Measurements from ENCODE around the gene EFNA1.
"Not testable (repeated sequence)": the region's sequence is repeated elsewhere in the genome, so short reads cannot be mapped to it uniquely, and the experiment has no call there.

EFNA1 gene

DNA sequence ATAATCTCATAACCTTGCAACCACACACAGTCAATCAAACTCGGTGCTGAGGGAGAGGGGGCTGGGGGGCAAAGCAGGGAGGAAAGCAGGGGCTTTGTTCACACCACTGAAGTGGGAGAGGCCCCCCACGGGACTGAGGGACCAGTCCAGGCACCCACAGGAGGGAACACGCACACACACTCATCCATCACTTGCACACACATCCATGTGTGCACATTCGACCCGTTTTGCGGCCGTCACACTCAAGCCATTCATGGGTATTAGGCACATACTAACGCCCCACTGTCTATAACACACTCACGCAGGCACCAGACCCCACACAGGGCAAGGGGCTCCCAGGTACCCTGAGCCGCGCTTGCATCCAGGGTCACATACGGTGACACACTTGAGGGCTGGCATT lies 35.0 kb upstream of the EFNA1 start:
- DNase-seq (ENCODE audit: low read depth) = no peak

DNA sequence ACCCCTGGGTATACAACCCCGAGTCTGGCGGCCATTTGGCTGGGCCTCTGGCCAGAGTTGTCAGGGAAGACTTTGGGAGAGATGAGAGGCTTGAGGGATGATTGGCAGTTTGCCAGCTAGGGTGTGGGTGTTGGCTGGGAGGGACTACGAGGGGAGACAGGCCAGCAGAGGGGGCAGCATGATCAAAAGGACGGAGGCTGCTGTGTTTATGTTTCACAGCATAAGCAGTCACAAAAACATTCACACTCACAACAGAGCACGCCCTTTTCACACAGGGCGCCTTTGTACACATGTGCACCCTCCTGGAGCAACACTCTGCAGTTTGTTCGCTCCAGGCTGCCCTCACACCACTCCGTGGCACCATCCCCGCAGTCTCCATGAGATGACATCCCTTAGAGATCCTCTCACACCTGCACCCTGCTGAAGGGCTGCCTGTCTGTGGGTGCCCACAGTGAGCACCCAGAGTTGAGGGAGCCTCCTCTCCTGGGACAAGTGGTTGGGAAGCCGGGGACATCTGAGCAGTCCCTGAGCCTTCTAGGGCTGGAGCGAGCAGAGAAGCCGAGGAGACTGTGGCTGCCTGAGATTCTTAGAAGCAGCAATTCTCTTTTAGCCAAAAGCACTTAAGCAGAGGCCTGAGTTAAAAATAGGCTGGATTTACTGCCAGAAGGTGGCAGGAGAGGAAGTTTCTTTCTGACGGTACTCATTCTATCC lies 33.6 kb upstream of the EFNA1 start:
- DNase-seq (ENCODE audit: low read depth) = no peak

DNA sequence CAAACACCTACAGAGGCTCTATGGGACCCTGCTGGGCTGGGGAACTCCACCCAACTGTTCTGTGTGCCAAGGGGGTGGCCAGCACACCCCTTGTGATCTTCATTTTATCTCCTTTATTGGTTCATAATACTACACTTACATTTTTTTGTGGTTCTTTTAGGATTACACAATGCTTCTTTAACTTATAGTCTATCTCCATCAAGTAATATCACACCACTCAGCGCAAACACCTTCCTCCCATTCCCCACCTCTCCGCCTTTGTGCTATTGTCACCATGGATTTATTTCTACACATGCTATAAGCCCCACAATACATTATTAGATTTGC lies 33.1 kb upstream of the EFNA1 start:
- no peak for DNase-seq (ENCODE audit: low read depth)

DNA sequence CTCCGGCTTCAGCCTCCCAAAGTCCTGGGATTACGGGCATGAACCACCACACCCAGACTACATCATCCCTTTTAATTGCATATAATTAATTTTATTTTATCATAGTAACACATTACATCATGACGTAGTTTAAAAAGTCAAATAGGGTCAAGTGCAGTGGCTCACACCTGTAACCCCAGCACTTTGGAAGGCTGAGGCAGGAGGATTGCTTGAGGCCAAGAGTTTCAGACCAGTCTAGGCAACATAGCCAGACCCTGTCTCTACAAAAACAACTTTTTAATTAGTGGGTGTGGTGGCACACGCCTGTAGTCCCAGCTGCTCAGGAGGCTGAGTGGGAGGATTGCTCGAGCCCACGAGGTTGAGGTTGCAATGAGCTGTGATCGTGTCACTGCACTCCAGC lies 28.3 kb upstream of the EFNA1 start:
- DNase-seq (ENCODE audit: low read depth) = no peak

DNA sequence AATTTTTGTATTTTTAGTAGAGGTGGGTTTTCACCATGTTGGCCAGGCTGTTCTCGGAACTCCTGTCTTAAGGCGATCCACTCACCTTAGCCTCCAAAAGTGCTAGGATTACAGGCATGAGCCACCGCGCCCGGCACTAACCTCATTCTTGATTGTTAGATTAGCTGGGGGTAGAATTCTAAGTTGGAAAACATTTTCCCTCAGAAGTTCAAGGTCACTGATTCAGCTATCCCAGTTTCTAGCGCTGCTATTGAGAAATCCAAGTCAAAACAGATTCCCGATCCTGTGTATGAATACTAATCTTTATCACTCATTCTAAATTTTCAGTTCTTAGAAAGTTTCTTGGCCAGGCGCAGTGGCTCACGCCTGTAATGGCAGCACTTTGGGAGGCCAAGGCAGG lies 24.4 kb upstream of the EFNA1 start:
- DNase-seq (ENCODE audit: low read depth) = no peak

DNA sequence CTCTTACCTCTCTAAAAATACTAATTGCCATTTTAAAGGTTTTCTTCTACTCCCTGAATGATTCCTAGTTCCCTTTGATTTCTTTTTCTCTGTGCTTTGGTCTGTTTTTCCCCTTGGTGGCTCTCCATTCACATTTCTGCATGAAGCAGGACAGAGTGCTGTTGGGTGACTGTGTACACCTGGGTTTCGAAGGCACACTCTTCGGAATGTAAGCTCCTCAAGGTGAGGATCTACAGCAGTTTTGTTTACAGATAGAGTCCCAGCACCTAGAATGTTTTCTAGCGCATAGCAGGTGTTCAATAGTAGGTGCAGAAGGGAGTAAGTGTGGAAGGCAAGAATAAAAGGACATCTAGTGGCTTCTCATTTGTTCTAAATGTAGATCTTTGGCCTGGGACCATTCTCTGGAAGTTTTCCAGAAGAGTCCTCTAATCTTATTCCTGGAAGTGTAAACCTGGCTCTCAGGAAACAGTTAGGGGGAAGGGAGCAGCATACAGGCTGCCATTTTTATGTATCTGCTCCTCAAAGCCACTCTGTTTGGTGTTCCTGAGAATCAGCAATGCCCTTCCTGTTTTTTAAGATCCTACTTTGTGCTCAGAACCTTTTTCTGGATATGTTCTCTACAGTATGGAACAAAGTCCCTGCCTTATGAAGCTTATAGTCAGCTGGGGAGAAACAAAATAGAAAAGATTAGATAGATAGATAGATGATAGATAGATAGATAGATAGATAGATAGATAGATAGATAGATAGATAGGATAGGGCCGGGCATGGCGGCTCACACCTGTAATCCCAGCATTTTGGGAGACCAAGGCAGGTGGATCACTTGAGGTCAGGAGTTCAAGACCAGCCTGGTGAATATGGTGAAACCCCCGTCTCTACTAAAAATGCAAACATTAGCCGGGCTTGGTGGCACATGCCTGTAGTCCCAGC lies 22.8 kb upstream of the EFNA1 start:
- DNase-seq (ENCODE audit: low read depth) = no peak

DNA sequence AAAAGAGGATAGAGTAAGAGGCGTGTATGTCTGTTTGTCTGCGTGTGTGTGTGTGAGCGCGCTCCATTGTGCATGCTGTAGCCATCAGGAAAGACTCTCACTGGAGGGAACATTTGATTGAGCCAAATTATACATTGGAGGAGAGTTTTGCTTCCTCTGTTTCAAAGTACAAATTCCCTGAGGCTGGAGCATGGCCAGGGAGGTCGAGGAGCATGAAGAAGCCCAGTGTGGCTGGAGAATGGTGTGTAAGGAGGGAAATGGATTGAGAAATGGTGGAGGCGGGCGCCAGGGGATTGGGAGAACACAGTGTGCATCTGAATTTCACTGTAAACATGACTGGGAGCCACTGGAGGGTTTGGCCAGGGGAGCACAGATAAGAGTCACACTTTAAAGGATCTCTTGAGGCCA lies 22.1 kb upstream of the EFNA1 start:
- no peak for DNase-seq (ENCODE audit: low read depth)

DNA sequence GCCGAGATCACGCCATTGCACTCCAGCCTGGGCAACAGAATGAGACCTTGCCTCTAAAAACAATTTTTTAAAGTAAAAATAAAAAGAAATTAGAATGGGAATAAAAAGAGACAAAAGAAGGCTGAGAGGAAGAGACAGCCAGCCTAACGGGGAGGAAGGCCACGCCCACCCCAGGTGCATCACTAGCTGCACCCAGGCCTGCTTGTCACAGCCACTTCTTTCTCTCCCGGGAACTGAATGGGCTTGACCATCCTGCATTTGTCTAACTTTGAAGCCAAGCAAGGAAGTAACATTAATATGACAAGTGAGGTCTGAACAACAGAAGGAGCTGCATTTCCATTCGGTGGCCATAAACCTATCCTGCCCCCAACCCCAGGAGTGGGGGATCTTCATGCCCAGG lies 20.8 kb upstream of the EFNA1 start:
- no peak for DNase-seq (ENCODE audit: low read depth)

DNA sequence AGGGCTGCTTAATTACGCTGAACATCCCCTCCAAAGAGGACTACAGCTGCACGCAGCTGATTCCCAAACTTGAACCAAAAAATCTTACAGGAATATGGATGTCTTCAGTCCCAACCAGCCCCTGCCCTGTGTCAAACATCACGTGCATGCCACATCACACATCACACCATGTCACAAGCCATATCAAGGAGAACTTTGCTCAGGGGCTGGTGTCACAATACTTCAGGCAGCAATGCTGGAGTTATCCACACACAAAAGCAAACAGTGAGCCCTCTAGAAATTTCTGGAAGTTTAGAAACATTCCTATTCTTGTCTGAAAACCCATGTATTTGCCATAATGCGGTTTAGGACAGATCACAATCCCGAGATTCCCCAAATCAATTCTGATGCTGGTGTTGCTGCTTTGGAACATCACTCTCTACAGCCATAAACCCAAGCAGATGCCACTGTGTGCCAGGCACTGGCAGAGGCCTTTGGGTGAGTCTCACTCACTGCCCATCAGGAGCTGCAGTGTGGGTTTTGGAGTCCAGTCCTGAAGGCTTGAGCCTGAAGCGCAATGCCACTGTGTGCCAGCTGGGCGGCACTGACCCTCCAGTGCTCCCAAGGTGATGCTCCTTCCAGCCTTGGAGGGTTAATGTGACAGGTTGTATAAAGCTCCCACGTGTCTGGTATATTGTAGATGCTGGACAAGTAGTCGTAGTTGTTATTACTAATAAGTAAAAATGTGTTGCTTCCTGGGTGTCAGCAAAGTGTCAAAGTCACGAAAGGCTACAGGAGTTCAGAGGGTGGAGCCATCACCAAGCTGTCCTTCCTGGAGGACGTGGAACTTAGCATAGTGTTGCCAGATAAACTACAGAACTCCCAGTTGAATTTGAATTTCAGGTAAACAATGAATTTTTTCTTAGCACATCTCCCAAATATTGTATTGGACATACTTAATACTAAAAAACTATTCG lies 20.1 kb upstream of the EFNA1 start:
- no peak for DNase-seq (ENCODE audit: low read depth)

DNA sequence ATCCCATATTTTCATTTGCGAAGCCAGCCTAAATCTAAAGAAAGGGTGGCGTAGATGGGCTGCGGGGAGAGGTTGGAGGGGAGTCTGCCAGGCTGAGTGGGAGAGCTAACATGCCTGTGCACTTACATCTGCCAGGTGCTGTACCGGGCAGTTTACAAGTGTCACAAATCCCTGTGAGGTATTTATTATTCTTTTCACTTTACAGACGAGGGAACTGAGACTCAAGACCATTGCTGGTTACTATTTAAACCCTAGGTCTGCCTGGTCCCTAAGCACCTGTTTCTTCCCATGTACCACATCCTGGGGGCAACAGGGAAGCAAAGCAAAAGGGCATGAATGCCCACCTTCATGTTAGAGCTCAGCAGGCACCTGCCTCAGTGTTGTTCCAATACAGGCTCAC lies 19.4 kb upstream of the EFNA1 start:
- no peak for DNase-seq (ENCODE audit: low read depth)

DNA sequence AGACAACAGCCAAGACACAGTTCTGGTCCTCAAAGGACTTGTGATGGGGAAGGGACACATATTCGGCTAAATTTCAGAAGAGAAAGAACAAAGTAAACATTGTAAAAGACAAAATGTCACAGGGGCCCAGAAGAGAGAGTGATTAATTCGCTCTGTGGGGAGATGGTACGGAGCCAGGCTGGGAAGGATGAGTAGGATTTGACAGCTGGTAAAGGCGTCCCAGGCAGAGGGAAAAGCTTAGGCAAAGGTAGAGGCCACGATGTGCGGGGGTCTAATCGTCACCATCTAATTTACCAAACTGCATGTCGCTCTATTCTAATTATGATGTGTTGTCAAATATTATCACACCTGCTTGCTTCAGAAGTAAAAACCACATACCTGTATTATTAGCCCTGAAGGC lies 17.3 kb upstream of the EFNA1 start:
- no peak for DNase-seq (ENCODE audit: low read depth)

DNA sequence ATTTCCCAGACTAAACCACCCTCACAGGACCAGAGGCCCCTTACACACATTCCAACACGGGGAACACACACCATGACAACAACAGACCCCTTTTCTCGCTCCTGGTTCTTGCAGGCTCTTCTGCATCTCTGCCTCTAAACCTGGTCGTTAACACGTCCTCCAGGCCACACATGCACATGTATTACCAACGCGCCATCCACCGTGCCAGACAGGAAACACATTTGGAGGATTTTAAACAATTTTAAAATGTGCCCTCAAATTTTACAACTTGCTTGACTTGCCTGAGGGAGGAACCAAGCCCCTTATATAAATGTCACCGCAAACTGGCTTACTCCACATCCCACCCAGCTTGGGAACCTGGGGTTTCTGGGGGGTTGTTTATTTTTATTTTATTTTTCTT lies 16.9 kb upstream of the EFNA1 start:
- no peak for DNase-seq (ENCODE audit: low read depth)

DNA sequence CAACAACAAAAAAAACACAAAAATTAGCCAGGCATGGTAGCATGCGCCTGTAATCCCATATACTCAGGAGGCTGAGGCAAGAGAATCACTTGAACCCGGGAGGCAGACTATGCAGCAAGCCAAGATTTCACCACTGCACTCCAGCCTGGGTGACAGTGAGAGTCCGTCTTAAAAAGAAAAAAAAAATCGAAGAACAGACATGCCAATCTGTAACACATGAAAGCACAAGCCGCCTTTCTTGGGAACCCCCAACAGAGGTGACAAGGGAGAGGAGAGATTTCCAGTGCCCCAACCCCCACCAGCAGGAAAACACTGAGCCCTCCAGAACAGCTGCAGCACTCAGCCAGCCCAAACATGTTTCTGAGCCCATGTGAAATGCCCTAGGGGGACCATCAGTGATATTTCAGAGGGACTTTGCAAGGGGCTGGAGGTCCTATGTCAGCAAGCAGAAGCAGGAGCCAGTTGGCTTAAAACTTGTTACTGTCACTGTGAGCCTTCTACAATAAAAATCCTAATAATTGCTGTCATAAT lies 14.2 kb upstream of the EFNA1 start:
- no peak for DNase-seq (ENCODE audit: low read depth)

DNA sequence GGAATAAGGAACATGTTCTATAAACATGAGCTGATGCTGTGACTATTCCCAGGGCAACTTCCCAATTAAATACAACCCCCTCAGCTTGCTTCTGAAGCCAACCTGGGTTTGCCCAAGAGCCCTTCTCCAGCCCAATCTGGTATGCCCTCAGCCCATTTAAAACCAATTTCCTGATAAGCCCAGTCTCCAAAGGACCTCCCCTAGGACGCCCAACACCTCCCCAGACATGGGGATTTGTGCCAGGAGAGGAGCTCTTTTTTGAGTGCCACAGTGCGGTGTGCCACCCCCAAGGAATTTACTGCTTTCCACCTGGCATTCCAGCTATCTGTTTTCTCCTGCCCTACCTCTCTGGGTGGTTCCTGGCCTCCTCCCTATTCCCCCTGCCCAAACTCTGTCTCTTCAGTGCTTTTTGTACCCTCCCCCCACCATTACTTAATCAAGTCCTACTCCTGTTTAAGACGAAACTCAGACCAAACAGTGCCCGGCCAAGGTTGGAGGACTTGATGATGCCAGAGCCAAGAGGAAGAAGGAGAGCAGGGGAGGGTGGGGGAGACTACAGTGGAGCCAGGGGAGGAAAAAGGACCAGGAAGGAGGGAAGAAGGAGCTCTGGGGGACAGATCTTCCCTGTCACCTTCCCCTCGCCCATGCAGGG lies 11.4 kb upstream of the EFNA1 start:
- DNase-seq (ENCODE audit: low read depth) = no peak

DNA sequence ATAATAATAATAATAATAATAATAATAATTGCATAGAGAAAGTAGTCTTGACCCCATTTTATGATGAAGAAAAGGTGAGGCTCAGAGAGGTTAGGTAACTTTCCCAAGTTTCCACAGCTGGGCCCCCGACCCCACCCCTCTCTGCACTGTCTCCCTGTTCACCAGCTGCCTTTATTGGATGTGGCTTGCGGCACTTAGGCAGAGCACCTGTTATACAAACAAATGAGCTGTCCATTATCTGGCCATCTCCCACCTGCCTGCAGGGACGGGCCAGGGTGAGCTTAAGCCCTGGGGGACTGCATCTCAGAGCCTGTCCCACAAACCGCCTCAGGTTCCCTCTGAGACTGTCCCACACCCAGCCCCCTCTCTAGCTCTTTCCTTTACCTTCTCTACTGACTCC lies 10.1 kb upstream of the EFNA1 start:
- DNase-seq (ENCODE audit: low read depth) = no peak

DNA sequence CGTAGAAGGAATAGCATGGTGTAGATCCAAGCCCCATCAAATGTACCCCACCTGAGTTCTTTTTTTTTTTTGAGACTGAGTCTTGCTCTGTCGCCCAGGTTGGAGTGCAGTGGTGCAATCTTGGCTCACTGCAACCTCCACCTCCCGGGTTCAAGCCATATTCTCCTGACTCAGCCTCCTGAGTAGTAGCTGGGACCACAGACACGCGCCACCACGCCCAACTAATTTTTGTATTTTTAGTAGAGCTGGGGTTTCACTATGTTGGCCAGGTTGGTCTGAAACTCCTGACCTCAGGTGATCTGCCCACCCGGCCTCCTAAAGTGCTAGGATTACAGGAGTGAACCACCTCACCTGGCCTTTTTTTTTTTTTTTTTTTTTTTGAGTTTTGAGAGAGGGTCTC lies 9.6 kb upstream of the EFNA1 start:
- DNase-seq (ENCODE audit: low read depth) = not testable (repeated sequence)

DNA sequence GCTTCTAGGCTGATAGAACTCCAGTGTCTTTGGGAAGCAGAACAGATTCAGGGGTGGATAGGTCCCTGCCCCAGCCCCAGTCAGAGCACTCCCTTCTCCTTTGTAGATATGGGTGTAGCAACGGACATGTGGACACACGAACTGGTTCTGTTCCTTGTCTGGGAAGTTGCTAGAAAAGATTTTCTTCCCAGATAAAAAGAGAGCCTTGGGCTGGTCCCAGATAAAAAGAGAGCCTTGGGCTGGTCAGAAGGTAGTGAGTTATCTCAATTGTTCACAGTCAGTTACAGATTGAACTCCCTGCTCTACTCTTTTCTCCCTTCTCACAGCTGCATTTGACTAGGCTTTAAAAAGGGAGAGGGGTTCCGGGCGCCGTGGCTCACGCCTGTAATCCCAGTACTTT lies 7.4 kb upstream of the EFNA1 start:
- DNase-seq (ENCODE audit: low read depth) = no peak

DNA sequence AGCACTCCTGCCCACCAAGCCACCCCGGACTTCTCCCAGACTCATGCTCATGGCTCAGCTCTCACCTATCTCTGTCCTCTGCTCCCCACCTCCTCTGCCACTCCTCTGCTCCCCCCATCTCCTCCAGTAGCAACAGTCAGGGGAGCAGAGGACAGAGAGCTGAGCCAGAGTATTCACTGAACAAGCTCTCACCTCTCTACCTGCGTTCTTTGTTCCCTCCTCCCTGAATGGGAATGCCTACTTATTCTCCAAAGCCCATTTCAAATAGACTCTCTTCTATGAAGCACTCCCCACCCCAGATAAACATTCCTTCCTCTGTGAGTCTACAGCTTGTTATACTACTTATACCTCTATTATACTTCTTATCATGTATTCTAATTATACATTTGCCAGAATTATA lies 6.4 kb upstream of the EFNA1 start:
- DNase-seq (ENCODE audit: low read depth) = no peak

DNA sequence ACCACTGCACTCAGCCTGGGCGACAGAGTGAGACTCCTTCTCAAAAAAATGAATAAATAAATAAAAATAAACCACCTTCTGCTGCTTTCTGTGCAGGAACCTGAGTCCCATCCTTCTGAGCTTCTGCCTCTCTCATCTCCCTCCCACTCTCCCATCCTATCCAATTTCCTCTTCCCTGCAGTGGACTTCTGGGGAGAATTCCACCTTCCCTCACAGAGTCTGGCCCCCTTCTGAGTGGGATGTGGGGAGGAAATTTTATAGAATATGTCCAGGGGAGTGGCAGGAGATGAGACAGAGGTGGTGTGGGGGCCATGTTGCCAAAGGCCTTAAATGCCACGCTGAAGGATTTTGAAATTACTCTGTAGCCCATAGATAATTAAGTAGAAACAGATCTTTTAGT lies 5.4 kb upstream of the EFNA1 start:
- no peak for DNase-seq (ENCODE audit: low read depth)

DNA sequence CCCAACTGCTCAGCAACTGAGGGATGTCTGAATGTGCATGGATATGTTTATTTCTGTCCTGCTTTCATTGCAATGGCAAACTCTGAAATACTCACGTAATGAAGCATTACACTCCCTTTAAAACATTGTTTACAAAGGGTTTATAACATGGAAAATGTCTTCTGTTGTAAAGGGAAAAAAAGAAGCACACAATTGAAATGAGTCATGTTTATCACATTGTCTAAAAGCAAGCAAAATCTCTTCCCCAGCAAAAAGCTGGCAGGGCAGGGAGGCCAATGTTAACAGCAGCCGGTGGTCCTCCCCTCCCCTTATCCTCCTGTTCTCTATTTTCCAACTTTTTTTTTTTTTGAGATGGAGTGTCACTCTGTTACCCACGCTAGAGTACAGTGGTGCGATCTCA lies 3.9 kb upstream of the EFNA1 start:
- DNase-seq (ENCODE audit: low read depth) = no peak

DNA sequence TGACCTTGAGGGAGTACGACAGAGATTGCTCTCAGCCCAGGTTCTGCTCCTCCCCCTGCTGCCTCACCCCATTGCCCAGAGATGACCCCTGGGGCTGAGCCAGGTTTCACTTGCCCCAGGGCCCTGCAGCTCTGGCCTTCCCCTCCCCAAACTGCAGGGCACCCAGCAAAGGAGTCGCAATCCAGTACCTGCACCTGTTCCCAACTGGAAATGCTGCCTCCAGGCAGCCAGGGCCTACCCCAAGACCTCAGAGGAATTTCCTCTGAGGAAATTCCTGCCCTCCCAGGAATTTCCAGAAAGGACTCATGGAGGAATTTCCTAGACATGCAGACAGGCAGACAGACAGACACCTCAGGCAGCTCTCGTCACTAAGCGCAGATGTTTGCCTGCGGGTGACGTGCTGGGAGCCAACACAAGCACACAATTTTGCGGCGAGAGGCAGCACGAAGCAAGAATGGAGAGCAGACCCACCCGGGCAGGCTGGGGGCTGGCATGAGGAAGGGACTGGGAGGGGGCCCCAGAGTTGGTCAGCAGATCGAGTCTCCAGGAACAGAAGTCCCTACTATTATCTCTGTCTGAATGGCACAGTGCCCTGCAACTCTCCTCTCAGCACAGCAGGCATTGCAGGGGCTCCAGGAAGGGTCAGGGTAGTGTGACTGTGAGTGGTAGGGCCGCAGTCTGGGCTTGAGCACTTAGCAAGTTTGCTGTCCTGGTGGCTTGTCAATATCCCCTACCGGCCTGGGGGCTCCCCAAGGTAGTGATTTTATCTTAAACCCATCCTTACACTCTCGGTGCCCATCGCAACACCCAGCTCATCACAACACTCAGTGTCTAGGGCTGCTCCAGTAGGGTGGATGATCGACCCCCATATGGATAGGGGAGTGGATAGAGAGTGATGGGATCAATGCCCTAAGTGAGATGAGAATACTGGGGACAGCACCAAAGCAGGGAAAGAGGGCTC lies 2.9 kb upstream of the EFNA1 start:
- no peak for DNase-seq (ENCODE audit: low read depth)
